HepG2 (cell line): Measurements from ENCODE around the gene CLEC19A. TPM values are rescaled to one million over a fixed set of nuclear protein-coding genes. Genes with fewer than 3 reads are reported as not detected.

Source experiments
- ATAC-seq: fragments of 200-7000 bp; cut with Tn5 transposase; 3 replicates; pipeline ENCODE4 v1.9.1; 2020; ENCODE audit warnings: mild to moderate bottlenecking, moderate library complexity
- BruUV-seq: library from RNA; stranded (reverse); fragments of 400-500 nt; replicated peaks from 2 replicates; lab custom pipeline; 2021; lab: Mats Ljungman, UMichigan
- CTCF ChIA-PET: fragments of 300-600 bp; formaldehyde crosslinking; extraction: SDS; loops from one replicate; lab custom pipeline; 2021; ENCODE audit warnings: low total read pairs, inconsistent platforms, low intra/inter-chr PET ratio; lab: Yijun Ruan, JAX
- POLR2A ChIA-PET: fragments of 350-600 bp; sonication (Branson Sonifier 250); formaldehyde crosslinking; loops from one replicate; lab custom pipeline; 2020; ENCODE audit warnings: antibody characterized with exemption, inconsistent platforms; lab: Yijun Ruan, JAX
- DNase-seq: peaks from one replicate; pipeline ENCODE4 v3.0.0-alpha.2; 2015; ENCODE audit warnings: low spot score
- FAIRE-seq: peaks from 3 replicates; lab custom pipeline; 2011; peaks lifted over from hg19 to GRCh38; lab: Jason Lieb, UNC
- H2AFZ ChIP-seq: one replicate; pipeline ENCODE4 v1.6.1; 2011; ENCODE audit warnings: low read length, inconsistent platforms
- H3K27ac ChIP-seq: fragments of 300-600 bp; 3 replicates; pipeline ENCODE4 v1.8.0; 2011; ENCODE audit warnings: mixed run types, mild to moderate bottlenecking, mixed read lengths, low read length, inconsistent platforms; ENCODE audit not compliant: insufficient read depth; ENCODE audit errors: extremely low read length
- H3K27me3 ChIP-seq, 2 experiments: fragments of 200-600 bp in 1 of 2; 2 replicates in 1 of 2; 3 replicates in 1 of 2; pipeline versions ENCODE4 v1.6.0 to v1.8.0; 2011; ENCODE audit warnings: low read length in 2 of 2, mild to moderate bottlenecking in 2 of 2, moderate library complexity in 2 of 2, inconsistent platforms in 1 of 2; ENCODE audit not compliant: insufficient read depth in 2 of 2, control insufficient read depth in 1 of 2
- H3K36me3 ChIP-seq, 2 experiments: fragments of 200-600 bp in 1 of 2; replicated peaks in 1 of 2; 2 replicates in 1 of 2; 3 replicates in 1 of 2; pipeline versions ENCODE4 v1.5.1 to v1.8.0; 2011; ENCODE audit warnings: low read length in 2 of 2, inconsistent platforms in 1 of 2; ENCODE audit not compliant: insufficient read depth in 2 of 2, control insufficient read depth in 1 of 2
- H3K4me1 ChIP-seq: 2 replicates; pipeline ENCODE4 v1.5.1; 2012; ENCODE audit warnings: low read length, inconsistent platforms; ENCODE audit not compliant: insufficient read depth
- H3K4me2 ChIP-seq: 2 replicates; pipeline ENCODE4 v1.6.0; 2011; ENCODE audit warnings: low read depth, low read length, inconsistent platforms
- H3K4me3 ChIP-seq, 3 experiments: fragments of 200-600 bp in 1 of 3; sonication (generic), shearing (Covaris generic) in 1 of 3; replicated peaks in 1 of 3; 2 replicates each; pipeline ENCODE4 v1.5.1; 2011 to 2016; ENCODE audit warnings: low read length in 3 of 3, inconsistent platforms in 2 of 3, low read depth in 2 of 3, mild to moderate bottlenecking in 2 of 3, control low read depth in 1 of 3, mixed read lengths in 1 of 3; ENCODE audit not compliant: insufficient read depth in 1 of 3
- H3K79me2 ChIP-seq: one replicate; pipeline ENCODE4 v1.6.1; 2011; ENCODE audit warnings: low read length, inconsistent platforms; ENCODE audit not compliant: insufficient read depth
- H3K9ac ChIP-seq: 2 replicates; pipeline ENCODE4 v1.6.0; 2011; ENCODE audit warnings: mild to moderate bottlenecking, low read depth, low read length, inconsistent platforms; ENCODE audit not compliant: insufficient read depth
- H3K9me3 ChIP-seq: 2 replicates; pipeline ENCODE4 v1.5.1; 2012; ENCODE audit warnings: mild to moderate bottlenecking, low read length
- H4K20me1 ChIP-seq: 2 replicates; pipeline ENCODE4 v1.6.0; 2011; ENCODE audit warnings: inconsistent platforms, mild to moderate bottlenecking, low read length, moderate library complexity; ENCODE audit not compliant: insufficient read depth
- ZBTB8A ChIP-seq: sonication (generic); formaldehyde crosslinking; IDR thresholded peaks from 2 replicates; pipeline ENCODE4 v1.4.0; 2020; ENCODE audit warnings: mild to moderate bottlenecking, low read depth, missing genetic modification reagents, borderline replicate concordance
- ZFP1 ChIP-seq: IDR thresholded peaks from 2 replicates; pipeline ENCODE4 v1.6.1; 2016
- ZNF205 ChIP-seq: IDR thresholded peaks from 2 replicates; pipeline ENCODE4 v1.6.1; 2018; ENCODE audit warnings: missing biosample characterization, missing genetic modification reagents
- WGBS: methylation state at CpG from one replicate; pipeline ENCODE4 v1.1.6; 2017; ENCODE audit warnings: low lambda C conversion rate; 5-methylcytosine and 5-hydroxymethylcytosine counted together
- in situ Hi-C: cut with HindIII; loops from 2 replicates; pipeline ENCODE4 v1.10.0; 2017; ENCODE audit warnings: low pct_unique_long_range_greater_than_20kb; ENCODE audit not compliant: extremely low pct_ligation_motif_present
- intact Hi-C: fragments of 100-400 bp; cut with micrococcal nuclease; formaldehyde crosslinking; loops from one replicate; pipeline ENCODE4 v1.10.0; 2022; ENCODE audit not compliant: unreplicated experiment
- polyA plus RNA-seq, 8 experiments: library from polyadenylated mRNA; depleted of rRNA in 3 of 8; stranded (reverse) in 7 of 8; unstranded in 1 of 8; fragments of >200 nt; fragmentation: Illumina TruSeq in 4 of 8; extraction: Trizol in 4 of 8; gene quantifications; 2 replicates each; pipeline versions ENCODE4 v1.2.1 to v1.2.3, GENCODE V29; 2011 to 2016; ENCODE audit warnings: low read depth in 4 of 8, missing spikeins in 1 of 8, mixed read lengths in 1 of 8; ENCODE audit not compliant: insufficient read depth in 1 of 8
- total RNA-seq, 5 experiments: library from RNA; depleted of rRNA; stranded (reverse); fragments of >200 nt; fragmentation: Illumina TruSeq; extraction: Trizol; gene quantifications; 2 replicates each; pipeline ENCODE4 v1.2.3, GENCODE V29; 2016; ENCODE audit warnings: low read depth in 1 of 5
- TF ChIP-seq, protein P1 (sequence below): sonication (generic); formaldehyde crosslinking; IDR thresholded peaks from 2 replicates; pipeline ENCODE4 v1.4.0; 2020; ENCODE audit warnings: mild to moderate bottlenecking, missing genetic modification reagents
- TF ChIP-seq, protein P2 (sequence below): sonication (generic); formaldehyde crosslinking; conservative IDR thresholded peaks from 2 replicates; pipeline ENCODE4 v1.8.0; 2022; ENCODE audit warnings: low read depth, missing genetic modification reagents

The CLEC19A gene
- total and polyA plus RNA-seq, 2 of the 13 experiments (the other 11 are each of a cell fraction or from before 2014, with no cell fraction given) = not detected

DNA sequence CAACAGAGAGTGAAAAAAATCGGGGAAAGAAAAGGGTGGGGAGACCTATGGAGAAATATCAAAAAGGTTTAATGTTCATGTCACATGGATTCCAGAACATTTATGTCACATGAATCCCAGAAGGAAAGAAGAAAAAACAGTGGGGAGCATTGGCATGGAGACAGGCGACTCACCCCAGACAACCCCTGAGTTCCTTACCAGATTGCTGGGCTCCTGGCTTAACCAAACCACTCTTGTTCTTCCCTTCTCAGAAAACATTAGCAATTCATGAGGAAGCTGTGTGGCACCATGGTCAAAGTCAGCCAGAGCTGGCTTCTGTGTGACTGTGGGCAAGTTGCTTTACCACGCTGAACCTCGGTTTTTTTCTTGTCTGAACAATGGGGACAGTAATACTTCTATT is 49.6 kb upstream of the CLEC19A start:
- Histone ChIP-seq H3K27ac (no peak overlapping the region), H3K9me3 (peaks cover 14% of the 10 kb centered on the region; the same call in 1 of the 2 replicates), H4K20me1 (no peaks in the 10 kb centered on the region), H3K4me2 (no peak overlapping the region), H3K4me1 (peaks cover 10% of the 10 kb centered on the region; the same call in 1 of the 2 replicates)
- BruUV-seq = no TSS peak
- intact Hi-C loops = no loop called here
- no peak for FAIRE-seq
- DNase-seq = no peak
- ATAC-seq = no peak
- POLR2A ChIA-PET = no interaction called here
- in situ Hi-C loops = no loop called here
- CTCF ChIA-PET = no interaction called here
- WGBS = 22% methylated on average over 4 of the region's 4 CpGs
- TF ChIP-seq ZBTB8A (no peak), ZNF205 (CRISPR knock-in tag) (no peak), ZFP1 (CRISPR knock-in tag) (no peak)
- TF ChIP-seq, protein P1, sequence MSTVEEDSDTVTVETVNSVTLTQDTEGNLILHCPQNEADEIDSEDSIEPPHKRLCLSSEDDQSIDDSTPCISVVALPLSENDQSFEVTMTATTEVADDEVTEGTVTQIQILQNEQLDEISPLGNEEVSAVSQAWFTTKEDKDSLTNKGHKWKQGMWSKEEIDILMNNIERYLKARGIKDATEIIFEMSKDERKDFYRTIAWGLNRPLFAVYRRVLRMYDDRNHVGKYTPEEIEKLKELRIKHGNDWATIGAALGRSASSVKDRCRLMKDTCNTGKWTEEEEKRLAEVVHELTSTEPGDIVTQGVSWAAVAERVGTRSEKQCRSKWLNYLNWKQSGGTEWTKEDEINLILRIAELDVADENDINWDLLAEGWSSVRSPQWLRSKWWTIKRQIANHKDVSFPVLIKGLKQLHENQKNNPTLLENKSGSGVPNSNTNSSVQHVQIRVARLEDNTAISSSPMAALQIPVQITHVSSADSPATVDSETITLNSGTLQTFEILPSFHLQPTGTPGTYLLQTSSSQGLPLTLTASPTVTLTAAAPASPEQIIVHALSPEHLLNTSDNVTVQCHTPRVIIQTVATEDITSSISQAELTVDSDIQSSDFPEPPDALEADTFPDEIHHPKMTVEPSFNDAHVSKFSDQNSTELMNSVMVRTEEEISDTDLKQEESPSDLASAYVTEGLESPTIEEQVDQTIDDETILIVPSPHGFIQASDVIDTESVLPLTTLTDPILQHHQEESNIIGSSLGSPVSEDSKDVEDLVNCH (CRISPR knock-in tag) = no peak
- TF ChIP-seq, protein P2, sequence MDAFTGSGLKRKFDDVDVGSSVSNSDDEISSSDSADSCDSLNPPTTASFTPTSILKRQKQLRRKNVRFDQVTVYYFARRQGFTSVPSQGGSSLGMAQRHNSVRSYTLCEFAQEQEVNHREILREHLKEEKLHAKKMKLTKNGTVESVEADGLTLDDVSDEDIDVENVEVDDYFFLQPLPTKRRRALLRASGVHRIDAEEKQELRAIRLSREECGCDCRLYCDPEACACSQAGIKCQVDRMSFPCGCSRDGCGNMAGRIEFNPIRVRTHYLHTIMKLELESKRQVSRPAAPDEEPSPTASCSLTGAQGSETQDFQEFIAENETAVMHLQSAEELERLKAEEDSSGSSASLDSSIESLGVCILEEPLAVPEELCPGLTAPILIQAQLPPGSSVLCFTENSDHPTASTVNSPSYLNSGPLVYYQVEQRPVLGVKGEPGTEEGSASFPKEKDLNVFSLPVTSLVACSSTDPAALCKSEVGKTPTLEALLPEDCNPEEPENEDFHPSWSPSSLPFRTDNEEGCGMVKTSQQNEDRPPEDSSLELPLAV (CRISPR knock-in tag) = no peak
- TF ChIP-seq, all 625 proteins: peak for 0
- H2AFZ ChIP-seq = no peak overlapping the region
- no peaks in the 10 kb centered on the region for H3K36me3 ChIP-seq
- no peak overlapping the region for H3K4me3 ChIP-seq
- H3K79me2 ChIP-seq = no peaks in the 10 kb centered on the region
- peaks cover 0 to 11% of the 10 kb centered on the region in 2 experiments; a peak in 1 of 5 replicates for H3K27me3 ChIP-seq
- no peak overlapping the region for H3K9ac ChIP-seq
